ENCODE data around the gene CCDC152.

The CCDC152 gene

GRCh38 chr5:42759456-42759855 is 2.8 kb downstream of the CCDC152 start:
- no peak overlapping the region for H3K4me3 ChIP-seq (replicated peaks; ENCODE audit: low read depth, low read length)
- TF ChIP-seq CTCF (IDR thresholded peaks at IDR 0.05; ENCODE audit: low read depth, low read length, missing control alignments): no peak
- DNase-seq (ENCODE audit: extremely low read depth, low read depth): no peak

DNA sequence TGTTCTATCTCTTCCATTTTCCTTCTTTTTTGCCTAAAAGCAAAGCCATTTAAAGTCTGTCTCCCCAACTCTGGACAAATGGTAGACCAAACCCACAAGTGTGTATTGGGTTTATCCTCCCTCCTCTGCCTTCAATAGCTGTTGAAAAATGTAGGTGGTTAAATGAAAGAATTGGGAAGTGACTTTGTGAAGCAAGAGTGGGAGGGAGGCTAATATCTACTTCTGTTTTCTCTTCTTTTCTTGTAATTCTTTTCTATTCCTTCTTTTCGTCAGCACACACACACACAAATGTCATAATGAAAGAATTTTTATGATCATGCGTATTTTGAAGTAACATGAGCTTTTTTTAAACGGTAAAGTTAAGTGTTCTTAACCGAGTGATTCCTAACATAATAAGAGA is 3.8 kb downstream of the CCDC152 start:
- DNase-seq (ENCODE audit: extremely low read depth, low read depth): no peak
- TF ChIP-seq CTCF (IDR thresholded peaks at IDR 0.05; ENCODE audit: low read depth, low read length, missing control alignments): no peak

DNA sequence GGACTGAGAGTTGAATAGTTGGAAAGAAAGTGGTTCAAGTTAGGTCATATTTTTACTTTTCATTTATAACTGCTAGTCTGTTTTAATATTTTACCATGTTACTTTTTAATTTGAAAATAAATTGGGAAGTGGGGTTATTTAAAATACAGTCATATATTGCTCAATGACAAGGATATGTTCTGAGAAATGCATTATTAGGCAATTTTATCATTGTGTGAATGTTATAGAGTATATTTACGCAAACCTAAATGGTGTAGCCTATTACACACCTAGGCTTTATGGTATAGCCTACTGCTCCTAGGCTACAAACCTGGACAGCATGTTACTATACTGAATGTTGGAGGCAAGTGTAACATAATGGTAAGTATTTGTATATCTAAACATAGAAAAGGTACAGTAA is 5.2 kb downstream of the CCDC152 start:
- no peak overlapping the region for H3K4me3 ChIP-seq (replicated peaks; ENCODE audit: low read depth, low read length)
- no peak for DNase-seq (ENCODE audit: extremely low read depth, low read depth)
- TF ChIP-seq CTCF (IDR thresholded peaks at IDR 0.05; ENCODE audit: low read depth, low read length, missing control alignments): no peak

More for the DNA sequence above, 3.8 kb downstream of the CCDC152 start:
- no peak overlapping the region for H3K4me3 ChIP-seq (replicated peaks; ENCODE audit: low read depth, low read length)

GRCh38 chr5:42767491-42768105 is 11.0 kb downstream of the CCDC152 start:
- DNase-seq (ENCODE audit: extremely low read depth, low read depth): no peak
- peak; percentile 27 for TF ChIP-seq CTCF (IDR thresholded peaks at IDR 0.05; ENCODE audit: low read depth, low read length, missing control alignments)
- no peak overlapping the region for H3K4me3 ChIP-seq (replicated peaks; ENCODE audit: low read depth, low read length)

DNA sequence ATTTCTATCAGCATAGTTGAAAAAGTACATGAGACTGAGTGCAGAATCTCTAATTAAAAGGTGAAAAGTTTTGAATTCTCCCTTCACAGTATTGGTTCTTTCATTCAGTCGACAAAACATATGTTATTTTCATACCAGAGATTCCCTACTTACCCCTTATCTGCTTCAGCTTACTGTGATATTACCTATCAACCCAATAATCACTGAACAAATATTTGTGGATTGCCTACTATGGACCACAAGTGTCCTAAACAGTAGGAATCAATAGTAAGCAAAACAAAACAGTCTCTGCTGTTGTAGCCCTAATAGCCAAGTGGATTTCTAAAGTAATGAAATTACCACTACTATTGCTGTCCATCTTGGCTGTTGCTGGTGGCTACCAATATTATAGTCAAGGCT is 11.5 kb downstream of the CCDC152 start:
- no peak for DNase-seq (ENCODE audit: extremely low read depth, low read depth)
- no peak overlapping the region for H3K4me3 ChIP-seq (replicated peaks; ENCODE audit: low read depth, low read length)
- TF ChIP-seq CTCF (IDR thresholded peaks at IDR 0.05; ENCODE audit: low read depth, low read length, missing control alignments): no peak

DNA sequence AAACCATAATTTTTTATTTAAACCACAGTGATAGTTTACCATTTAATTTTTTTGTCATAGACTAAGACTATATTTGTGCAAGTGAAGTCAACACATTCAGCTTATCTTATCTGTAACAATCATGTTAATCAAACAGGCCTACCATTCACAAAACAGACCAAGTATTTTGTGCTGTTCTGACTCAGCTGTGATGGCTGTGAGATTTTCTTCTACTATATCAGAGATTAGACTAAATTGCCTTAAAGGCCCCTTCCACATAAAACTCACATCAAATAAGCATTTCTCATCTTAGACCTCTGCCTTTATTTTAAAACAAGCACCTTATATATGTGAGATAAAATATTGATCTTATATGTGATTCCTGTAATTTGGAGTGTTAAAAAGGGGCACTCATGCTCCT is 13.4 kb downstream of the CCDC152 start:
- H3K4me3 ChIP-seq (replicated peaks; ENCODE audit: low read depth, low read length): no peak overlapping the region
- DNase-seq (ENCODE audit: extremely low read depth, low read depth): no peak
- no peak for TF ChIP-seq CTCF (IDR thresholded peaks at IDR 0.05; ENCODE audit: low read depth, low read length, missing control alignments)

All from HFF-Myc (cell line).